GM12878 (cell line): ENCODE results near the gene CDCA7L. TPM values are rescaled to one million over a fixed set of nuclear protein-coding genes. Genes with fewer than 3 reads are reported as not detected.

ENCODE experiments used
- ATAC-seq: fragments of 200-7000 bp; cut with Tn5 transposase; 3 replicates; pipeline ENCODE4 v1.9.1; 2020; ENCODE audit warnings: mild to moderate bottlenecking, moderate library complexity
- BruUV-seq: library from RNA; stranded (reverse); fragments of 400-500 nt; replicated peaks from 2 replicates; lab custom pipeline; 2021; lab: Mats Ljungman, UMichigan
- CTCF ChIA-PET: fragments of 300-600 bp; sonication (Branson Sonifier 250); formaldehyde crosslinking; extraction: SDS; loops from one replicate; lab custom pipeline; 2021; ENCODE audit warnings: inconsistent platforms; lab: Yijun Ruan, JAX
- POLR2A ChIA-PET: fragments of 350-600 bp; formaldehyde crosslinking; extraction: SDS; loops from one replicate; lab custom pipeline; 2021; ENCODE audit warnings: inconsistent platforms; lab: Charles Lee
- RAD21 ChIA-PET: fragments of 300-600 bp; sonication (Branson Sonifier 250); formaldehyde crosslinking; loops from one replicate; lab custom pipeline; 2023; ENCODE audit warnings: antibody characterized with exemption; ENCODE audit not compliant: unreplicated experiment; lab: Charles Lee
- SMC1A ChIA-PET: fragments of 300-600 bp; sonication (Branson Sonifier 250); formaldehyde crosslinking; loops from one replicate; lab custom pipeline; 2023; ENCODE audit not compliant: unreplicated experiment, uncharacterized antibody; lab: Charles Lee
- DNase-seq: peaks from one replicate; pipeline ENCODE4 v3.0.0-alpha.2; 2011; ENCODE audit warnings: low read depth, low spot score
- FAIRE-seq: peaks from 3 replicates; lab custom pipeline; 2011; peaks lifted over from hg19 to GRCh38; lab: Jason Lieb, UNC
- H2AFZ ChIP-seq: 2 replicates; pipeline ENCODE4 v1.6.0; 2011; ENCODE audit warnings: low read depth, low read length, control low read depth; ENCODE audit not compliant: control insufficient read depth
- H3K27ac ChIP-seq: 2 replicates; pipeline ENCODE4 v1.5.1; 2011; ENCODE audit warnings: control low read depth; ENCODE audit not compliant: control insufficient read depth, insufficient read depth
- H3K27me3 ChIP-seq, 2 experiments: replicated peaks in 1 of 2; 2 replicates each; pipeline versions ENCODE4 v1.6.0 to v1.6.1; 2011; ENCODE audit warnings: low read length in 1 of 2; ENCODE audit not compliant: control insufficient read depth in 2 of 2, insufficient read depth in 2 of 2
- H3K36me3 ChIP-seq, 2 experiments: 2 replicates each; pipeline ENCODE4 v1.5.1; 2011; ENCODE audit warnings: low read length in 1 of 2; ENCODE audit not compliant: control insufficient read depth in 2 of 2, insufficient read depth in 2 of 2
- H3K4me1 ChIP-seq: 2 replicates; pipeline ENCODE4 v1.6.1; 2011; ENCODE audit warnings: mild to moderate bottlenecking, low read length, moderate library complexity, mixed read lengths; ENCODE audit not compliant: control insufficient read depth, insufficient read depth
- H3K4me2 ChIP-seq: 2 replicates; pipeline ENCODE4 v1.6.0; 2011; ENCODE audit warnings: control low read depth; ENCODE audit not compliant: control insufficient read depth, insufficient read depth
- H3K4me3 ChIP-seq: fragments of 200-600 bp; sonication (generic); 2 replicates; pipeline ENCODE4 v1.5.1; 2016
- H3K79me2 ChIP-seq: 2 replicates; pipeline ENCODE4 v1.6.0; 2011; ENCODE audit warnings: low read length; ENCODE audit not compliant: control insufficient read depth, insufficient read depth
- H3K9ac ChIP-seq: 2 replicates; pipeline ENCODE4 v1.8.0; 2011; ENCODE audit warnings: low read length, control low read depth, mixed read lengths; ENCODE audit not compliant: control insufficient read depth, insufficient read depth
- H3K9me3 ChIP-seq: replicated peaks from 3 replicates; pipeline ENCODE4 v1.5.1; 2011; ENCODE audit warnings: mild to moderate bottlenecking, low read length; ENCODE audit not compliant: control insufficient read depth, insufficient read depth
- H4K20me1 ChIP-seq: 2 replicates; pipeline ENCODE4 v1.6.0; 2011; ENCODE audit not compliant: control insufficient read depth, insufficient read depth
- BCL11A ChIP-seq: IDR thresholded peaks from 2 replicates; pipeline ENCODE4 v1.6.1; 2011; ENCODE audit warnings: low read depth, low read length
- CEBPZ ChIP-seq: fragments of 150-350 bp; IDR thresholded peaks from 2 replicates; pipeline ENCODE4 v1.6.1; 2016; ENCODE audit warnings: low read depth, low read length
- MYC ChIP-seq: IDR thresholded peaks from 2 replicates; pipeline ENCODE4 v1.6.1; 2011; ENCODE audit warnings: mild to moderate bottlenecking, low read length, moderate library complexity, inconsistent platforms; ENCODE audit not compliant: insufficient read depth, insufficient replicate concordance, insufficient read length, severe bottlenecking
- NR2F1 ChIP-seq: fragments of 450-650 bp; conservative IDR thresholded peaks from 2 replicates; pipeline ENCODE4 v1.6.1; 2017; ENCODE audit warnings: mild to moderate bottlenecking
- PML ChIP-seq: IDR thresholded peaks from 2 replicates; pipeline ENCODE4 v1.6.1; 2012; ENCODE audit warnings: low read length, inconsistent platforms
- POLR2A ChIP-seq: IDR thresholded peaks from 2 replicates; pipeline ENCODE4 v1.6.1; 2011; ENCODE audit warnings: low read depth, mild to moderate bottlenecking, low read length
- POLR2AphosphoS2 ChIP-seq: IDR thresholded peaks from 2 replicates; pipeline ENCODE4 v1.6.1; 2011; ENCODE audit warnings: low read depth, mild to moderate bottlenecking, low read length, improper control_type of control experiment, moderate library complexity
- POLR2AphosphoS5 ChIP-seq: IDR thresholded peaks from 2 replicates; pipeline ENCODE4 v1.6.1; 2011; ENCODE audit warnings: mild to moderate bottlenecking, low read length, inconsistent platforms
- RBBP5 ChIP-seq: fragments of 200-600 bp; sonication (generic); conservative IDR thresholded peaks from 2 replicates; pipeline ENCODE4 v1.6.1; 2016
- SIX5 ChIP-seq: IDR thresholded peaks from 2 replicates; pipeline ENCODE4 v1.6.1; 2011; ENCODE audit warnings: mild to moderate bottlenecking, low read depth, low read length, moderate library complexity; ENCODE audit not compliant: severe bottlenecking
- ZBED1 ChIP-seq: IDR thresholded peaks from 2 replicates; pipeline ENCODE4 v1.6.1; 2016; ENCODE audit warnings: borderline replicate concordance
- ZBTB4 ChIP-seq: fragments of 450-650 bp; formaldehyde crosslinking; IDR thresholded peaks from 2 replicates; pipeline ENCODE4 v1.4.0; 2022; ENCODE audit warnings: mild to moderate bottlenecking, moderate library complexity
- ZNF274 ChIP-seq: IDR thresholded peaks from one replicate; pipeline ENCODE4 v1.8.0; 2011; ENCODE audit not compliant: insufficient read length, insufficient read depth
- WGBS: methylation state at CpG from one replicate; pipeline ENCODE4 v1.1.6; 2016; ENCODE audit warnings: low lambda C conversion rate; ENCODE audit not compliant: insufficient replicate concordance, insufficient coverage; ENCODE audit errors: missing lambda C conversion rate; 5-methylcytosine and 5-hydroxymethylcytosine counted together
- in situ Hi-C: fragments of 300-500 bp; cut with MboI; formaldehyde crosslinking; loops from 9 replicates; pipeline ENCODE4 v1.14.3; 2018; ENCODE audit warnings: mixed read lengths
- intact Hi-C: fragments of 100-400 bp; cut with micrococcal nuclease; formaldehyde crosslinking; loops from one replicate; pipeline ENCODE4 v1.14.2; 2022; ENCODE audit not compliant: unreplicated experiment
- polyA plus RNA-seq, 11 experiments: library from polyadenylated mRNA; depleted of rRNA in 4 of 11; unstranded in 6 of 11; stranded (reverse) in 5 of 11; fragments of >200 nt; fragmentation: Nextera tagmentation in 4 of 11; fragmentation: Illumina TruSeq in 1 of 11; extraction: Ambion mirVana in 4 of 11; extraction: Trizol in 1 of 11; gene quantifications; 1 replicate in 1 of 11; 2 replicates in 10 of 11; pipeline versions ENCODE4 v1.2.1 to v1.2.3, GENCODE V29; 2011 to 2016; ENCODE audit warnings: inconsistent platforms in 2 of 11, missing spikeins in 2 of 11, low read depth in 1 of 11
- total RNA-seq, 4 experiments: library from RNA; depleted of rRNA in 3 of 4; stranded (reverse); fragments of >200 nt in 3 of 4; fragmentation: Illumina TruSeq in 1 of 4; extraction: Trizol in 1 of 4; gene quantifications; 2 replicates each; pipeline versions ENCODE4 v1.2.1 to v1.2.3, GENCODE V29; 2013 to 2021

Gene CDCA7L
- total and polyA plus RNA-seq, 10 of the 15 experiments (the other 5 are each of a cell fraction or from before 2014, with no cell fraction given) = 30.3 to 92.2 (median 68.5) TPM

- ChIA-PET RAD21 (interaction anchor here (0.6 to 2.2 kb wide), 6 partner anchors 8 to 54 kb away, joined by 3 to 11 read pairs (median 5); no protein-coding TSS in a partner anchor), CTCF (interaction anchor here (0.7 to 1.3 kb wide), 3 partner anchors 14 to 55 kb away, joined by 3 to 4 read pairs (median 4); no protein-coding TSS in a partner anchor), SMC1A (interaction anchor here (9.9 kb wide), 1 partner anchor 20 kb away, joined by 96 read pairs; no protein-coding TSS in a partner anchor), POLR2A (no interaction called here)
- in situ Hi-C loops = loop anchor here (10.0 to 25.0 kb wide), 3 partner anchors 591 to 1709 kb away; partner anchors contain the start of gene HYCC1
- no peak for FAIRE-seq
- intact Hi-C loops = loop anchor here (2.0 to 10.0 kb wide), 3 partner anchors 55 to 591 kb away; no protein-coding TSS in a partner anchor
- no peak for ATAC-seq
- DNase-seq = no peak
- Histone ChIP-seq H3K4me2 (peak overlapping the region; percentile 66), H3K79me2 (peaks cover 13% of the 10 kb centered on the region), H3K27me3 (no peaks in the 10 kb centered on the region), H3K9me3 (no peaks in the 10 kb centered on the region), H4K20me1 (no peaks in the 10 kb centered on the region), H3K4me3 (peak overlapping the region; percentile 80; the same call in 1 of the 2 replicates), H3K27ac (peak overlapping the region; percentile 85), H2AFZ (peak overlapping the region; percentile 99), H3K4me1 (peaks cover 40% of the 10 kb centered on the region), H3K9ac (peak overlapping the region; percentile 71; the same call in 1 of the 2 replicates), H3K36me3 (no peaks in the 10 kb centered on the region)
- BruUV-seq = no TSS peak
- TF ChIP-seq POLR2AphosphoS2 (no peak), CEBPZ (no peak), NR2F1 (0 out of 2 replicates have a peak, but pooled peaks have one; percentile 12), RBBP5 (no peak), BCL11A (no peak), POLR2AphosphoS5 (no peak), ZBED1 (0 out of 2 replicates have a peak, but pooled peaks have one; percentile 35), PML (no peak), ZBTB4 (no peak), MYC (no peak), POLR2A (no peak), ZNF274 (no peak), SIX5 (no peak)
- WGBS = 13% methylated on average over 8 of the region's 8 CpGs
Observed at GRCh38 chr7:21946222-21946709, 567 bp upstream of the CDCA7L start.
